Measurements from ENCODE around the gene OR2V2.
A peak's percentile ranks its signal among the peaks of the same experiment; 100 is the strongest.
"Not testable (repeated sequence)": the region's sequence is repeated elsewhere in the genome, so short reads cannot be mapped to it uniquely, and the experiment has no call there.

The OR2V2 gene

DNA sequence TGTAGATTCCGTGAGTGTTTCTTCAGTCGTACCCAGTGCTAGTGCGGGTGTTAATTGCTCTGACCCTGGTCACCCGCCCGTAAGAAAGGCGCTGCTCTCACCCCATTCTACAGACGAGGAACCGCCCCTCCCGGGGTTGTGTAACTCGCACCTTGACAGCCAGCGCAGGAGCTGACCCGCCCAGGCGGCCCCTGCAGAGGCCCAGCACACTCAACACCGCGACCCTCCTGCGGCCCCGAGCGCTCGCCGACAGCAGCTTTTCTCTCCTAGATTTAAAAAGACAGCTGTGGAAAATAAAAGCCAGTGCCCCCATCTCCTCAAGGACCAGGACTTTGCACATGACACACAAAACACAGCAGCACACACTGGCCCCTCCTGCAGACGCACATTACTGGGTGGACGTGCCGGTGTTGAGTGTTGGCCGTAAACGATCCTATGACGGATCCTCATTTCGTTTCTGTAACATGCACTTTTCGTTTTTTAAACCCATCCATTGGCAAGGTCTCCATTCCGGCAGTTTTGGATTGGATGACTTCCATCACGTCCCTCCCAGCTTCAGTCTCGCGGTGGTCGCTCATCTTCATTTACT is 22.9 kb downstream of the OR2V2 start:
- DNase-seq = no peak

DNA sequence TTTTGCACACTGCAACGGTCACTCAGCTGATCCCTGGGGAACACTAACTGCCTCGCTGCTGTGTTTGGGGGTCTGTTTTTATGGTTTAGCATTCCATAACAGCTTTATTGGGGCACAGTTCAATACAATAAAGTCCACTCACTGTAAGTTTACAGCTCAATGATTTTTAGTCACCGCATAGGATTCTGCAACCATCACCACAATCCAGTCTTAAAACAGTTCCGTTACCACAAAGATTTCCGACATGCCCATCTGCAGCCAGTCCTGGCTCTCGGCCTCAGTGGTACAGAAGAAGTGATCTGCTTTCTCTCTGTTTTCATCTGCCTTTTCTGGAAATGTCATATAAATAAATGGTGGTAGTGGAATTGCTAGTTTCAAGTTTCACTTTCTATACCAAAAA is 23.6 kb downstream of the OR2V2 start:
- no peak for DNase-seq

GRCh38 chr5:181171782-181172181 is 24.4 kb downstream of the OR2V2 start:
- no peak for DNase-seq

- peak; percentile 49 for DNase-seq
Measured at GRCh38 chr5:181173027-181173419, 25.6 kb downstream of the OR2V2 start.

GRCh38 chr5:181173420-181174342 is 26.3 kb downstream of the OR2V2 start:
- peak; percentile 68 for DNase-seq

DNA sequence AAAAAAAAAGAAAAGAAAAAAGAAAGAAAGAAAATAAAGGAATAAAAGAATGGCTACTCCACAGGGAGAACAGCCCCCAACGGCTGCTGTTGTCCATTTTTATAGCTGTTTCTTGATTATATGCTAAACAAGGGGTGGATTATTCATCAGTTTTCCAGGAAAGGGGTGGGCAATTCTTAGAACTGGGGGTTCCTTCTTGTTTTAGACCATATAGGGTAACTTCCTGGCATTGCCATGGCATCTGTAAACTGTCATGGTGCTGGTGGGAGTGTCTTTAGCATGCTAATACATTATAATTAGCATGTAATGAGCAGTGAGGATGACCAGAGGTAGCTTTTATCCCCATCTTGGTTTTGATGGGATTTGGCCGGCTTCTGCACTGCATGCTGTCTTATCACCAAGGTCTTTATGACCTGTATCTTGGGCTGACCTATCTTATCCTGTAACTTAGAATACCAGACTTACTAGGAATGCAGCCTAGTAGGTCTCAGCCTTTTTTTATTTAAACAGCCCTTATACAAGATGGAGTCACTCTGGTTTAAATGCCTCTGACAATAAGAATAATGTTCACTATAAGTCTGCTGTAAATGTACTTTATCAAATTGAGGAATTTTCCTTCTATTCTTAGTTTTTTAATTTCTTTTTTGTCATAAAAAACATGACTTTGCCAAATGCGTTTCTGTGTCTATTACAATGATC is 29.0 kb downstream of the OR2V2 start:
- no peak for DNase-seq

GRCh38 chr5:181177559-181177958 is 30.2 kb downstream of the OR2V2 start:
- DNase-seq = not testable (repeated sequence)

- peak; percentile 72 for DNase-seq
Measured at GRCh38 chr5:181181650-181182565, 34.5 kb downstream of the OR2V2 start.

DNA sequence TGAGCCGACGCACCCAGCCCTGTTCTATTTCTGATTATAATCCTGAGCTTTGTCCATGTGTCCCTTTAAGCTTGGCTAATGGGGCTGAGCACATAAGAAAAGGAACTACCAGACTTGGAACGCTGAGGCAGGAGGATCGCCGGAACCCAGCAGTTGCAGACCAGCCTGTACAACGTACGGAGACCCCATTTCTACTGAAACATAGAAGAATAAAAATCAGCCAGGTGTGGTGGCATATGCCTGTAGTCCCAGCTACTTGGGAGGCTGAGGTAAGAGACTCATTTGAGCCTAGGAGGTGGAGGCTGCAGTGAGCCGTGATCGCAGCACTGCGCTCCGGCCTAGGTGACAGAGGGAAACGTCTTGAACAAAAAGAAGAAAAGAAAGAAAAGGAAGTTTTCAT is 35.3 kb downstream of the OR2V2 start:
- DNase-seq = no peak

DNA sequence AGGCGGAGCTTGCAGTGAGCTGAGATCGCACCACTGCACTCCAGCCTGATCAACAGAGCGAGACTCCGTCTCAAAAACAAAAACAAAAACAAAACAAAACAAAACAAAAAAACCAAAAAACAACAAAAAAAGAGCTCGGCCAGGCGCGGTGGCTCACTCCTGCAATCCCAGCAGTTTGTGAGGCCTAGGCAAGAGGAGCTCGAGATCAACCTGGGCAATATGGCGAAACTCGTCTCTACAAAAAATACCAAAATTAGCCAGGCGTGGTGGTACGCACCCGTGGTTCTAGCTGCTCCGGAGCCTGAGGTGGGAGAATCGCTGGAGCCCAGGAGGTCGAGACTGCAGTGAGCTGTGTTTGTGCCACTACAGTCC is 37.4 kb downstream of the OR2V2 start:
- DNase-seq = no peak

GRCh38 chr5:181185560-181185959 is 38.2 kb downstream of the OR2V2 start:
- no peak for DNase-seq

DNA sequence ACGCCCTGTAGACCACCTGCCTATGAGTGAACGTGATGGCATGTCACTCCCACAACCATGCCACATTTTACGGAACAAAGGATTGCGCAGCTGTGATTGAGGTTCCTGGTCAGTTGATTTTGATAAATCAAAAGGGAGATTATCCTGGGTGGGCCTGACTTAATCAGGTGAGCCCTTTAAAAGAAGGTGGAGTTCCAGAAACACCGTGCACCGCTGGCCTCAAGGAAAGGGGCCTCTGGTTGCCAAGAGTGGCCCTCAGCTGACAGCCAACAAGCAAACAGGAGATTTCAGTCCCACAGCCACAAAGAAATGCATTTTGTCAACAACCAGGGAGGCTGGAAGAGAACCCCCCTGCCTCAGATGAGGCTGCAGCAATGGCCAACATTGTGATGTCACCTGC is 38.6 kb downstream of the OR2V2 start:
- no peak for DNase-seq

DNA sequence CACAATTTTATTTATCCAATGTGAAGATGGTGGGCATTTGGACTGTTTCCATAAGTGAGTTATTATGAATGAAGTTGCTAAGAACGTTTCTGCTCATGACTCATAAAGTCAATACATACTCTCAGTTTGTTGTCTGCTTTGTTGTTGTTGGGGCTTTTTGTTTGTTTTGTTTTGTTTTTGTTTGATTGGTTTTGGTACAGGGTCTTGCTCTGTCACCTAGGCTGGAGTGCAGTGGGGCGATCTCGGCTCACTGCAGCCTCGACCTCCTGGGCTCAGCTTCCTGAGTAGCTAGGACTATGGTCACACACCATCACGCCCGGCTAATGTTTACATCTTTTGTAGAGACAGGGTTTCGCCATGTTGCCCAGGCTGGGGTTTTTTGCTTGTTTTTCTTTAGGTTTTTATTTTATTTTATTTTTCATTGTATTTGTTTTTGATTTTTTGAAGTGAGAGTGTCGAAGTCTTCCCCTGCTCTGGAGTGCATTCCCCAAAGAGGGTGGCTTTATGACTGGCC is 39.7 kb downstream of the OR2V2 start:
- no peak for DNase-seq

GRCh38 chr5:181187500-181188213 is 40.3 kb downstream of the OR2V2 start:
- peak; percentile 66 for DNase-seq

DNA sequence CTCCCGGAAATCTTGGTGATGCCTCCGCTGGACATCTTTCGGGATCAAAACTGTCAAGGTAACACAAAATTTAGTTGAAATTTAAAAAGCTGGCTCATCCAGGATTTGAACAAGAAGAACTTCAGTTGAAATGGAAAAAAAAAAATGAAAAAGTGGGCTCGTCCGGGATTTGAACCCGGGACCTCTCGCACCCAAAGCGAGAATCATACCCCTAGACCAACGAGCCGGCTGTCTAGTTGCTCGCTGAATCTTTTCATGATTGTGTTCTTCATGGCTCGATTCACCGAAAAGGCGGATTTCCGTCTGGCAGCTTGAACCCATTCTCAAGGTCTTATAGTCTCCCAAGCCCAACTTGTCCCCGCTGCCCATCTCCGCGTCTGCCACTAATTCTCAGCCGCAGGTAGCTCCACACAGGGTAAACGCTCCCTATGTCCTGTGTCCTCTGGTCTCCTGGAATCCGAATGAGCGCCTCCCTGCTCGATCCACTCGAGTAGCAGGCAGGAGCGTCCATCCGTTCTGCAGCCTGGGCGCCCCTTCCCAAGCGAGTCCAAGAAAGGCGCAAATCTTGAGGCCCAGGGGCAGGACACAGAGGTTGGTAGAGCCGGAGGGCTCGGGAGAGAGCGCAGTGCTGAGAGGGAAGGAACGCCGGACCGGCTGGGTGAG is 41.4 kb downstream of the OR2V2 start:
- DNase-seq = peak; percentile 82

DNA sequence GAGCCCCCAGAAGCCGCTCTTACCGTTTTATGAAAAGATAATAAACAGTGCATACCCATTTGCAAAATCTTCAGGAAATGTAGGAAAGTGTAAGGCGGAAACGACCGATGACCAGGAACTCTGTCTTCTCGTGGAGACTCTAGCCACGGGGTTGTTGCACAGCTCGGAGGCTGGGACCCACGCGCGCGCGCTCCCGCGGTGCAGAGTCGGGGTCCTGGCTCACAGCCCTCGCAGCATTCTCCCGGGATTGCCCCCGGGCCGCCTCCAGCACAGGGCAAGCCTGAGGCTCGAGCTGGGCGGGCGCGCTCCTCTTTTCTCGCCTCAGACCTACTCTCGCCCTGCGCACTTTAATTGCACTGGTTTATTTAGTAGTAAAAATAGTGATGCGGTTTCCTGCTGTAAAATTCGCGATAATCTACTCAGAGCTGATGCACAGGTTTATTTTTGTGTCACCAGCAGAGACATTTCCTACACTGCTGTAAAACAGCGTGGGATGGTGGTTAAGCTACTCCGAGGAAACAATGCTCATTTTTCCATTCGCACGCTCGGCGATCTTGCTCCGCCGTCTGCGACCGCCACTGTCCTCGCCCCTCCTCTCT is 42.1 kb downstream of the OR2V2 start:
- peak; percentile 36 for DNase-seq

GRCh38 chr5:181189962-181190710 is 42.8 kb downstream of the OR2V2 start:
- DNase-seq = no peak

DNA sequence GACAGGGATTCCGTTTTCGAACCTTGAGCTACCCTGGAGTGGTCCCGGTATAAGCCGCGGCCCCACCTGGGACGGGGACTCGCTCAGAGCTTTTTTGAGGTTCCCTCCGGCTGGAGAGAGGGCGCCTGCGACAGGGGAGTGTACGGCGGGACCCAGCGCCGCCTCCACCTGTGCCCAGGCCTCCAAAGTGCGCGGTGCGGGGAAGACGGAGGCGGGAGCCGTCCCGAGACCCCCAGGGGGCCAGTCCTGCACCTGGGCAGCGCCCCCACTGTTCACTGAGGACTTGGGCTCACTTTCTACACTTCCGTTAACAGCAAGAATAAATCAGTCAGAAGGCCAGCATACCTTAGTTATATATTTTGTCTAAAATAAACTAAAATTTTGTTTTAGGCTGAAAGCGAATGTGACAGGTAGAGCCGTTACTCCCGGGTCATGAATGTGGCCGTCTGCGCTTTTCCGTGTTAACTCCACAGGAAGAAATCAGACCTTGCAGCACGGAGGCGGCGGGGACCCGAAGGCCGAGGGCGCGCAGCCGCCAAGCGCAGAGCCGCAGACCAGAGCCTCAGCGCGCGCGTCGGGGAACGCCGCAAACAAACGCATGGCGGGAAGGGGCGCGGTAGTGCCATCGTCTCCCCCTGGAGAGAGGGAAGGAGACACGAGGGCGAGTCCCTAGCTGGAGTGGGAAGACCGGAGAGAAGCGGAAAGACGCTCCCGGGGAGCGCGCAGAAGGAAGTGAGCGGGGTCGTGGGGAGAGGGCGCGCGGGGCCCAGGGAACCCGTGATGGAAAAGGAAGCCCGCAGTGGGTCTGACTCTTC is 43.5 kb downstream of the OR2V2 start:
- DNase-seq = peak; percentile 33

Data from CD4-positive, alpha-beta T cell treated with Interleukin-15 for 1 hour (primary cell).